ENCODE data around the gene SLC24A4.

DNA sequence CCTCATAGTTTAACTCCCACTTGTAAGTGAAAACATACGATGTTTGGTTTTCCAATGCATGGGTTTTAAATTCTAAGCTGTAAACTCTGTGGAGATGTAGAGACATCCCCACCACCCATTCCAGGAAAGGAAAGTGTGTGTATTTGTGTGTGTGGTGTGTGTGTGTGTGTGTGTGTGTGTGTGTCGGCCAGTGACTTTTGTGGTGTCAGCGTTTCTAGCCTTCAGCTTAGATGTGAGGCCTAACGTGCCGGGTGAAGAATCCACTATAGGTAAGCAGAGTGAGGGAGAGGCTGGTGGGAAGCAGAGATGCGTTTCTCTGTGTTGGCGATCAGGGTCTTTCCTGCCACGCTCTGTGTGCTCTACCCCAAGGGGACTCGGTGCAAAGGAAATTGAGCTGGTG lies 93.0 kb downstream of the SLC24A4 start:
- TF ChIP-seq, protein P1, sequence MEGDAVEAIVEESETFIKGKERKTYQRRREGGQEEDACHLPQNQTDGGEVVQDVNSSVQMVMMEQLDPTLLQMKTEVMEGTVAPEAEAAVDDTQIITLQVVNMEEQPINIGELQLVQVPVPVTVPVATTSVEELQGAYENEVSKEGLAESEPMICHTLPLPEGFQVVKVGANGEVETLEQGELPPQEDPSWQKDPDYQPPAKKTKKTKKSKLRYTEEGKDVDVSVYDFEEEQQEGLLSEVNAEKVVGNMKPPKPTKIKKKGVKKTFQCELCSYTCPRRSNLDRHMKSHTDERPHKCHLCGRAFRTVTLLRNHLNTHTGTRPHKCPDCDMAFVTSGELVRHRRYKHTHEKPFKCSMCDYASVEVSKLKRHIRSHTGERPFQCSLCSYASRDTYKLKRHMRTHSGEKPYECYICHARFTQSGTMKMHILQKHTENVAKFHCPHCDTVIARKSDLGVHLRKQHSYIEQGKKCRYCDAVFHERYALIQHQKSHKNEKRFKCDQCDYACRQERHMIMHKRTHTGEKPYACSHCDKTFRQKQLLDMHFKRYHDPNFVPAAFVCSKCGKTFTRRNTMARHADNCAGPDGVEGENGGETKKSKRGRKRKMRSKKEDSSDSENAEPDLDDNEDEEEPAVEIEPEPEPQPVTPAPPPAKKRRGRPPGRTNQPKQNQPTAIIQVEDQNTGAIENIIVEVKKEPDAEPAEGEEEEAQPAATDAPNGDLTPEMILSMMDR (IDR thresholded peaks at IDR 0.05 in 8 of 11, conservative IDR thresholded peaks at IDR 0.05 in 3 of 11) = no peak
- no peak for TF ChIP-seq POLR2A (IDR thresholded peaks at IDR 0.05)

Data from spleen (tissue), 7 donors.